Measurements from ENCODE around the gene KPNB1. TPM values are rescaled to one million over a fixed set of nuclear protein-coding genes. Genes with fewer than 3 reads are reported as not detected.

The KPNB1 gene
- polyA plus RNA-seq, 2 of the 4 experiments (the other 2 are of a cell fraction): 315 to 358 TPM

- H3K9me3 ChIP-seq: no peaks in the 10 kb centered on the region
- FAIRE-seq (no peak), DNase-seq (ENCODE audit: low read depth in 1 of 2, low spot score in 1 of 2) (no peak), ATAC-seq (no peak)
- WGBS (ENCODE audit: missing lambda C conversion rate): 93% methylated on average over 4 of the region's 4 CpGs
- H3K27ac ChIP-seq: no peak overlapping the region
- H3K4me2 ChIP-seq: no peak overlapping the region
- no peak overlapping the region for H3K4me3 ChIP-seq
- ChIA-PET CTCF (interaction anchor here (0.8 to 9.4 kb wide), 8 partner anchors 9 to 126 kb away, joined by 3 to 106 read pairs (median 4); partner anchors contain the start of genes KPNB1 and TBX21), POLR2A (interaction anchor here (0.6 kb wide), 1 partner anchor 55 kb away, joined by 5 read pairs; no protein-coding TSS in a partner anchor)
- TF ChIP-seq PHF8 (IDR thresholded peaks at IDR 0.05; ENCODE audit: borderline replicate concordance, low read depth) (no peak), HEYL (CRISPR knock-in tag; IDR thresholded peaks at IDR 0.05) (no peak), HOXA7 (CRISPR knock-in tag; IDR thresholded peaks at IDR 0.05) (no peak), MAZ (IDR thresholded peaks at IDR 0.05; ENCODE audit: borderline replicate concordance, low read depth, low read length) (no peak), CHD2 (IDR thresholded peaks at IDR 0.05; ENCODE audit: low read length, partially characterized antibody) (no peak), ZNF302 (CRISPR knock-in tag; IDR thresholded peaks at IDR 0.05) (no peak), CBX2 (IDR thresholded peaks at IDR 0.05; ENCODE audit: borderline replicate concordance, low read depth) (no peak), JUN (IDR thresholded peaks at IDR 0.05) (no peak), USF2 (IDR thresholded peaks at IDR 0.05) (no peak), FOSB (CRISPR knock-in tag; IDR thresholded peaks at IDR 0.05) (no peak), MYC (IDR thresholded peaks at IDR 0.05; ENCODE audit: borderline replicate concordance, low read length) (no peak), RARB (CRISPR knock-in tag; IDR thresholded peaks at IDR 0.05) (no peak), ELK1 (IDR thresholded peaks at IDR 0.05; ENCODE audit: low read depth, low read length) (no peak), POLR2AphosphoS2 (conservative IDR thresholded peaks at IDR 0.05; ENCODE audit: low read length) (no peak; the same call in 1 of the 2 replicates), KDM1A (IDR thresholded peaks at IDR 0.05; ENCODE audit: low read depth) (no peak), ZFP36 (IDR thresholded peaks at IDR 0.05; ENCODE audit: borderline replicate concordance, partially characterized antibody) (no peak), RNF2 (IDR thresholded peaks at IDR 0.05; ENCODE audit: borderline replicate concordance, low read depth) (no peak), JUNB (IDR thresholded peaks at IDR 0.05) (no peak)
- no peaks in the 10 kb centered on the region for H3K4me1 ChIP-seq
Observed at GRCh38 chr17:47676199-47676472, 26.4 kb downstream of the KPNB1 start.

DNA sequence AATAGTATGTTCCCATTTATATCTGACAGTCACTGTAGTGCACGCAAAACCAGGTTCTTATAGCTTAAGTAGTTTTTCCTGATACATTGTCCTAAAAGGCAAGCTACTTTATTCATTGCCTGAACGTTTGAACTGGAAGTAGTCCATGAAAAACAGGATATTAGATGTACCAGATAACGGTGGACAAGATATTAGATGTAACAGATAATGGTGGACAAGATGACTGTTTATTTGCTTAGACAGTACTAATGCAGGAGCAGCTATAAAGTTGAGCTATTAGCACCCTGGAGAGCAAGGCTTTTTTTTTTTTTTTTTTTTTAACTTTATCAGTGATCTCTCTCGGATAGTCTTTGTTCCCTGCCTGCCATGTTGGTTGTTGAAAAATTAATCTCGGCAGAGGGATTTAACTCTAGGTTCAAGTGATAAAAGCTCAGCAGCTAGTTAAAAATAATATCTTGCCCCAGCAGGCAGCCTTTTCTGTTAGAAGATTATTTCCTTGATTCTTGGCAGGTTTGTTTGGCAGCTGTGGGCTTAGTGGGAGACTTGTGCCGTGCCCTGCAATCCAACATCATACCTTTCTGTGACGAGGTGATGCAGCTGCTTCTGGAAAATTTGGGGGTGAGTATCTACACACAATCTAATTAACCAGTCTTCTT is 26.9 kb downstream of the KPNB1 start:
- no peak overlapping the region for H3K4me3 ChIP-seq
- ChIA-PET CTCF (interaction anchor here (0.8 to 9.4 kb wide), 11 partner anchors 8 to 214 kb away, joined by 3 to 106 read pairs (median 4); partner anchors contain the start of genes KPNB1 and TBX21), POLR2A (interaction anchor here (0.6 kb wide), 1 partner anchor 55 kb away, joined by 5 read pairs; no protein-coding TSS in a partner anchor)
- no peaks in the 10 kb centered on the region for H3K9me3 ChIP-seq
- 83% methylated on average over 7 of the region's 7 CpGs for WGBS (ENCODE audit: missing lambda C conversion rate)
- H3K27ac ChIP-seq: no peak overlapping the region
- no peak for DNase-seq (ENCODE audit: low read depth in 1 of 2, low spot score in 1 of 2)
- ATAC-seq: no peak
- FAIRE-seq: no peak
- no peak for TF ChIP-seq CBX2 (IDR thresholded peaks at IDR 0.05; ENCODE audit: borderline replicate concordance, low read depth)
- no peak for TF ChIP-seq RARB (CRISPR knock-in tag; IDR thresholded peaks at IDR 0.05)
- no peak for TF ChIP-seq EP300 (IDR thresholded peaks at IDR 0.05)
- no peak for TF ChIP-seq BHLHE40 (IDR thresholded peaks at IDR 0.05; ENCODE audit: low read depth, low read length)
- TF ChIP-seq HEYL (CRISPR knock-in tag; IDR thresholded peaks at IDR 0.05): no peak
- TF ChIP-seq GATA3 (IDR thresholded peaks at IDR 0.05; ENCODE audit: borderline replicate concordance): no peak
- no peak for TF ChIP-seq HES2 (IDR thresholded peaks at IDR 0.05)
- TF ChIP-seq POLR2AphosphoS2 (conservative IDR thresholded peaks at IDR 0.05; ENCODE audit: low read length): no peak
- TF ChIP-seq HOXB13 (CRISPR knock-in tag; IDR thresholded peaks at IDR 0.05; ENCODE audit: low read depth): no peak
- TF ChIP-seq REST (IDR thresholded peaks at IDR 0.05): no peak
- TF ChIP-seq, protein P1, sequence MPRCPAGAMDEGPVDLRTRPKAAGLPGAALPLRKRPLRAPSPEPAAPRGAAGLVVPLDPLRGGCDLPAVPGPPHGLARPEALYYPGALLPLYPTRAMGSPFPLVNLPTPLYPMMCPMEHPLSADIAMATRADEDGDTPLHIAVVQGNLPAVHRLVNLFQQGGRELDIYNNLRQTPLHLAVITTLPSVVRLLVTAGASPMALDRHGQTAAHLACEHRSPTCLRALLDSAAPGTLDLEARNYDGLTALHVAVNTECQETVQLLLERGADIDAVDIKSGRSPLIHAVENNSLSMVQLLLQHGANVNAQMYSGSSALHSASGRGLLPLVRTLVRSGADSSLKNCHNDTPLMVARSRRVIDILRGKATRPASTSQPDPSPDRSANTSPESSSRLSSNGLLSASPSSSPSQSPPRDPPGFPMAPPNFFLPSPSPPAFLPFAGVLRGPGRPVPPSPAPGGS (IDR thresholded peaks at IDR 0.05): no peak
- TF ChIP-seq NFE2L2 (conservative IDR thresholded peaks at IDR 0.05; ENCODE audit: low read length): no peak
- no peak for TF ChIP-seq ZSCAN20 (CRISPR knock-in tag; IDR thresholded peaks at IDR 0.05)
- no peak for TF ChIP-seq FOSL2 (IDR thresholded peaks at IDR 0.05)
- no peak for TF ChIP-seq FOSL2 (CRISPR knock-in tag; IDR thresholded peaks at IDR 0.05)
- TF ChIP-seq HDAC2 (IDR thresholded peaks at IDR 0.05): no peak
- TF ChIP-seq ZC3H11A (IDR thresholded peaks at IDR 0.05): no peak
- TF ChIP-seq MYC (IDR thresholded peaks at IDR 0.05; ENCODE audit: borderline replicate concordance, low read length): no peak
- no peak for TF ChIP-seq ZNF302 (CRISPR knock-in tag; IDR thresholded peaks at IDR 0.05)
- no peak for TF ChIP-seq JUN (IDR thresholded peaks at IDR 0.05)
- no peaks in the 10 kb centered on the region for H3K4me1 ChIP-seq
- H3K4me2 ChIP-seq: no peak overlapping the region

Measured in A549 (cell line).